HG03342 (cell line): ENCODE data around the gene SCARB1.

ENCODE experiments used
- ATAC-seq: cut with Tn5 transposase; IDR thresholded peaks from one replicate; pipeline ENCODE4 v1.9.1; 2021; ENCODE audit warnings: mild to moderate bottlenecking, moderate library complexity; ENCODE audit not compliant: unreplicated experiment

SCARB1 gene

GRCh38 chr12:124736115-124737039 is 127.3 kb downstream of the SCARB1 start:
- no peak for ATAC-seq

GRCh38 chr12:124734224-124734788 is 129.4 kb downstream of the SCARB1 start:
- ATAC-seq: no peak

- no peak for ATAC-seq
Observed at GRCh38 chr12:124733086-124733485, 130.6 kb downstream of the SCARB1 start.

- no peak for ATAC-seq
Observed at GRCh38 chr12:124732275-124733075, 131.2 kb downstream of the SCARB1 start.

- ATAC-seq: no peak
Observed at GRCh38 chr12:124731869-124732268, 131.8 kb downstream of the SCARB1 start.

- ATAC-seq: no peak
Observed at GRCh38 chr12:124730455-124730932, 133.2 kb downstream of the SCARB1 start.

GRCh38 chr12:124727922-124728321 is 135.7 kb downstream of the SCARB1 start:
- no peak for ATAC-seq

GRCh38 chr12:124727264-124727800 is 136.3 kb downstream of the SCARB1 start:
- ATAC-seq: peak; percentile 62
